ENCODE measurements around the gene PTCH1.

- TF ChIP-seq CTCF (IDR thresholded peaks at IDR 0.05) (no peak), POLR2AphosphoS5 (IDR thresholded peaks at IDR 0.05; ENCODE audit: low read depth, low read length) (no peak), REST (IDR thresholded peaks at IDR 0.05; ENCODE audit: insufficient read depth in 1 of 2, low read depth in 2 of 2, low read length in 1 of 2) (no peak)
Observed at GRCh38 chr9:95440447-95440846, 76.3 kb downstream of the PTCH1 start.

Measured in Panc1 (cell line).